AML-193 (cell line): ENCODE data around the gene MAPKAP1.

Source experiments
- DNase-seq, 2 experiments: peaks; one replicate each; lab custom pipeline; 2025; lab: John Stamatoyannopoulos, UW

MAPKAP1 gene

GRCh38 chr9:125484350-125485282 lies 222.4 kb downstream of the MAPKAP1 start:
- DNase-seq = no peak

DNA sequence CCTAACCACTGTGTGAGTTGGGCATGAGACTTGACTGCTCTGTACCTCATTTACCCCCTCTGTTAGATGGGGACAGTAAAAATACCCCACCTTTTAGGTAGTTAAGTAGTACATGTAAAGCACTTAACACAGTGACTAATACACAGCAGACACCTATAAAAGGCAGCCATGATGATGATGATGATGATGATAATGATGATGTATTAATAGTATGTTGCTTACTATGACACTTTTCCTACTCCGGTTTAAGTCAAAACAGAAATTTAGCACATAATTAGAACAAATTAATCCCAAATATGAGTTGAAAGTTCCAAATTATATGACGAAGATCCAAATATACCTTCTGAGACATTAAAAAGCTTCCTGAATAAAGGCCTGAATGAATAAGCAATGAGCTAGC lies 223.3 kb downstream of the MAPKAP1 start:
- DNase-seq = no peak

GRCh38 chr9:125479846-125480615 lies 227.0 kb downstream of the MAPKAP1 start:
- no peak for DNase-seq

GRCh38 chr9:125477089-125477544 lies 229.9 kb downstream of the MAPKAP1 start:
- DNase-seq = no peak

DNA sequence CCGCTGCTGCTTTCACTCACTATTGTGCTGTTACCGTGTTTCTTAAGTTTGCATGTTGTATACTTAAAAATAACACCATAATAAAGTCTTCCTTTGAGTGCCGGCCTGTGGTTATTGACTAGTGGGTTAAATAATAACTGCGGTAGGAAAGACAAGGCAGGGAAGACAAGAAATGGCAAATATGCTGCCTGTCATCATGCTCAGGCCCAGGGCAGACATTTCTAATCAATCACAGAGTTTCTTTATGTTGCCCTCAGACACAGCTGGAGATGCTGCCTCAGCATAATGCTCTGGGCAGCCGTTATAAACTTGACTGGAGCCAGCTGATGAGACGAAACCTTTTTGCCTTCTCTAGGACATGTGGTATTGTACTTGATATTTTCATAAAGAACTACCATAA lies 230.4 kb downstream of the MAPKAP1 start:
- DNase-seq = no peak

DNA sequence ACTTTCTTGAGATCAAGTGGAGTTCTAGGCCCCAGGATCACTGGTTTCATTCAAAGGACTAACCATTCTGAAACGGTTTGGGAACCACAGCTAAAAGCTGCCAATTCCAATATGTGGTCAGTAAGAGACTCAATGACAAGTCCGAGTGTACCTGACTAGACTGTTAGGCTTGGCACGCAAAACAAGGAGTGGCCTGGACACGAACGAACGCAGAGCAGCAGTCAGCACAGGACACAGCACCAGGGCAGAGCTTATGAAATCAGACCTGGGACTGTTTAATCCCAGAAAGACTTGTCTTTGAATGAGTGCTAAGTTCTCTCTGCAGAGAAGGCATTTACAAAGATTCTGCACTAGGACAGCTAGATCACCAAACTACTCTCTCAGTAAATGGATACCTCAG lies 231.6 kb downstream of the MAPKAP1 start:
- DNase-seq = no peak

DNA sequence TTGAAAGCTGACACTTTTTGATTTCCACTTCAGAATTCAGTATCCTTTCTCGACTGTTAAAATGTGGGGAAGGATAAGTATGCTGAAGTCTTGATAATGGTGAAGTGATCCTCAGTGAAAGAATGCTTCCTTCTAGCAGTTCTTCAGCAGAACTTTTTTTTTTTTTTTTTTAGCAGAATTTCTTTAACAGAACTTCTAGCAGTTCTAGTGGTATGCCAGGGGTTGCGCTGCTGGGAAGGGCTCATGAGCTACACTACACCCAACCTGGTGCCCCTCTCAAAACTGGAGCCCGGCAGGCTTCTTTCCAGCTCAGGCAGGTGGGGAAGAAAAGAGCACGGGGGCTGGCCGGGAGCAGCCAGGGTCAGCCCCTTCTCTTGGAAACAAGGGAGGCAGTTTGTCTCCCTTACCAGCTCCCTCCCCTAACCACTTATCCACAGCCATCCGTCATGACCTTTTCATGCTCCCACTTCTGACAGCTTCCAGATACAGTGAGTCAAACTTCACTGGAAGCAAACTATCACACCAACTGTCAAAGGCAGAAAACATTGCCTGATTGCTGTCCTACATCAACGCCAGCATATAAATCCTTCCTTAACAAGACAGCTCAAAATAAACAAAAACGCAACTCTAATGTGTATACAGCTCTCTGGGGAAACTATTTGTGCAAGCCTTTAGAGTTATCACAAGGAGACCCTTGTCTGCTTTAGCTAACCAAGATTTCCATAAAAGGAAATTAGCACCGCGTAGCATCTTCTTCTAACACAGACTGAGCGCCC lies 233.9 kb downstream of the MAPKAP1 start:
- DNase-seq = no peak

GRCh38 chr9:125472562-125472925 lies 234.5 kb downstream of the MAPKAP1 start:
- DNase-seq = no peak

DNA sequence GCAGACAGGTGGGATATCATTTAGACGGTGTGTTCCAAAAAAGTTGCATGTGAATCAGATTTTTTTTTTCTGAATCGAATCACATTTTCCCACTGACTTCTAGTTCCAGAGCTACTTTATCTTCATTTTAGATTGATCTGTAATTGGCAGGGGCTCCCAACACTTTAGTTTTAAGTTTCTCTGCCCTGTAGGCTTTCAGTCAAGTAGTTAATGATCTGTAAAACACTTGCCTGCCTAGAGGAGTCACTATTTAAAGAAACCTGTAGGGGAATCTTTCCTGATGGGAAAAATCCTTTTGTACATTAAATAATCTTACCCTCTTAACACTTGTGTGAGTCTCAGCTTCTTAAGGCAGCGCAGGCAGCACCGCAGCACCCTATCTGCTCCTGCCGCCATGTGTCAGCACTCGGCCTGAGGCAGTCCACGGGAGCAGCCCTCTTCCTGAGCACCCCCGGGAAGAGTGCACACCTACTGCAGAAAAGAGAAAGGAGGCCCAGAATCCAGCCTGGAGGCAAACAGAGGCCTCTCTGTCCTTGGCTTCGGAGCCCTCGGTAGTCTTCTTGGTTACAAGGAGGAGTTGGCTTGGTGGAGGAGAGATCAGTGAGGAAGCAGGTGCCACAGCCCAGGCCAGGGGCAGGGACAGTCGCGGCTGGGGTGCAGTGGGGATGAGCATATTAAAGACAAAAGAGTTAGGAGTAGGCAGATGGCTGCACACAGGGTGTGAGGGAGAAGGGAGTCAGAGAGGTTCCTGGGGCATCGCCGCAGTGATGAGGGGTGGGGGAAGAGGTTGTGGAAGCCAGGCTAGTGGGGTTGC lies 236.0 kb downstream of the MAPKAP1 start:
- DNase-seq = no peak

GRCh38 chr9:125470189-125470588 lies 236.8 kb downstream of the MAPKAP1 start:
- DNase-seq = no peak

DNA sequence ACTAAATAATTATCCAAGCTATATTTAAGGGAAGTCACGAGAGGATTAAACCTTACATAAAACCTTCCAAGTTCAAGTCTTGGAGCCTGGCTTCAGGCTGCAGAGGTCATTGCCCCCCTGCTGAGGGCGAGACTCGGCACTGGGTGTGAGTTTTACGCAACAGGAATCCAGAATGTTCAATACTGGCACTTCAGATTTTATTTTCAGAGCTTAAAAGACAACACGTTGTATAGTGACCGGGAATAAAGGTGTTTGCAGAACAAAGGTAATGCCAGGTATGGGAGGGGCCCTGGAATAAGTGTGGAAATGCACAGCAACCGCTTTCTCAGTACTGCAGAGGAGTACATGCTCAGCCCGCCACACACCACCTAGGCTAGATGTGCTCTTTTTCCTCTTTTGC lies 238.4 kb downstream of the MAPKAP1 start:
- DNase-seq = no peak

DNA sequence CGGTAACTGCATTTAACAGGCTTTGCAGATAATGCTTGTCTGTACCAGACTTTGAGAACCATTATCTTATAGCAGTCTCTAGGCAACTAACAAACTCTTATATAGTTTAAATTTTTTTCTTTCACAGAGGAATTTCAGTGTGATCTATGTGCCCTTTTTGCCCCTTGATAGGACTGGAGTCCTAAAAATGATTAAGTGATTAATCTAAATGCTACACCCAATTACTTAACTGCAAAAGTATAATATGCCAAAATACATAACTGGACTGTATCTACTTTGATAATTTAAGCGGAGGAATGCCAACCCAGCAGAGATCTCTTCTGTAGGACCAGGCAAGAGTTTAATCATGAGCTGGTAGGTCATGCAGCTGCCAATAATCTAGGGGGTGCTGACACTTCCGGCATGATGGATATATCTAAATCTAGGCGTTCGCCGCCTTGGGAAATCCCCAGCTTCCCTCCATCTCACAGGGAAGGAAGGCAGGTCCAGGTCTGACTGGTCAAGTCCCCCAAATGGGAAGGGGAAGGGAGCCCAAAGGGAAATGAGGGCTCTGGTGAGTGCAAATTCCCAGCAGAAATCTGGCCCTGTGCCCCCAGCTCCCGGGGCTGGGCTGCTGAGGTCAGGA lies 239.8 kb downstream of the MAPKAP1 start:
- DNase-seq = no peak

- DNase-seq = no peak
These were observed 240.6 kb downstream of the MAPKAP1 start for GRCh38 chr9:125466411-125466810.

- DNase-seq = no peak
These were observed 242.2 kb downstream of the MAPKAP1 start for GRCh38 chr9:125464591-125465385.

- no peak for DNase-seq
These were observed 243.1 kb downstream of the MAPKAP1 start for GRCh38 chr9:125463926-125464325.

DNA sequence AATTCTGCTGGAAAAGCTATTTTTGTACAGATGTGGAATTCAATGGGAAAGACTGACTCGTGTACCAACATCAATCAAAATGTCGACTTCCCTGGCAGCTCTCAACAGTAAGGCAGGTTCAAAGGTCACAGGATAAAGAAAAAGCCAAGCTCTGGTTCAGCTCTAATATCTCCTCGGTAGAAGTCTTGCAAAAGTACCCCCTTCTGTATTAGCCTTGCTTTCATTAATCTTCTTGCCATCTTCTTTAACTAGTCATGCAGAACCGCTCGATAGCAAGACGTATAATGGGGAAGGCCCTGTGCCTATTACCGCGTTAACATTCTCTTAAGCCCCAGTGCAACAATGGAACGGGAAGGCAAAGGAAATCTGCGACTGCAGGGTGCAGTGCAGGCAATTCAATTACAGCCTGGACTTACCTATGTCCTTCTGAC lies 244.1 kb downstream of the MAPKAP1 start:
- no peak for DNase-seq

- DNase-seq = no peak
These were observed 245.3 kb downstream of the MAPKAP1 start for GRCh38 chr9:125461636-125462190.

DNA sequence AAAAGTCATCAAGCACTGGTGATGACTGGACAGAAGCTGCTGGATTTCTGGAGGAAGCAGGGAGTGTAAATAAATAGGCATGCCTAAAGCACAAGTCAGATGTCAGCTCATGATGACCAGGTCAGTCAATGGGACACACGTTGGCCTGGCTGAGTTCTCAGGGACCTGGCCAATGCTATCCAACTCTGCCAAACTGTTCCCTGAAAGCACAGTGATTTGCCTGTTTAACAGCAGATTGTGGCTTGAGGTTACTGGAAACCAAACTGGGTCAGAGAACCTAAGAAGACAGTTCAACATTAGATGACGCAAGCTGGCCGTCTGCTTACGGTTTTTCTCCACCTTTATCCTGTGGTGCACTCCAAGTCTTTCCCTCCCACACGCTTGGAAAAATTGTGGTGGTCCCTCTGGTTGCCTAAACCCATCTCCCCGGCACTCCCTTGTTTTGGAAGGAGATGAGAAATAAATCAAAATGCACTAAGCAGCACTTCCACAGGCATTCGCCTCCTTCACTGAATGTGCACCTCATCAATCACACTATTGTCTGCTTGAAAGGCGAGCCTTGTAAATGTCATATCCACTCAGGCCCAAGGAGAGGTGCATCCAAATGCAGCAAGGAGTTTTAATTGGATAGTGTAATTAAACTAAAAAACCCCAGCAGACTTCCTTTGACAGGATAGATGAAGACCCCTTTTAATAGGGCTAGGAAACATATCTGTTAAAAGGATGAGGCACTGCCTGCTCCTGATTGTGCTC lies 245.9 kb downstream of the MAPKAP1 start:
- no peak for DNase-seq

GRCh38 chr9:125460346-125460745 lies 246.7 kb downstream of the MAPKAP1 start:
- DNase-seq = no peak
